GM19099 (cell line): Measurements from ENCODE around the gene XYLT2.

Source experiments
- POLR2A ChIP-seq: IDR thresholded peaks from 3 replicates; pipeline ENCODE4 v1.6.1; 2011; ENCODE audit warnings: low read depth; ENCODE audit not compliant: insufficient read length; ENCODE audit errors: extremely low read depth

XYLT2 gene

GRCh38 chr17:50316016-50316587 is 29.8 kb upstream of the XYLT2 start:
- TF ChIP-seq POLR2A, result no peak

- TF ChIP-seq POLR2A, result no peak
Measured at GRCh38 chr17:50317121-50317520, 28.8 kb upstream of the XYLT2 start.

GRCh38 chr17:50318501-50319285 is 27.2 kb upstream of the XYLT2 start:
- no peak for TF ChIP-seq POLR2A

- no peak for TF ChIP-seq POLR2A
Measured at GRCh38 chr17:50319306-50320004, 26.5 kb upstream of the XYLT2 start.

- no peak for TF ChIP-seq POLR2A
Measured at GRCh38 chr17:50322271-50322670, 23.7 kb upstream of the XYLT2 start.

GRCh38 chr17:50323060-50323459 is 22.9 kb upstream of the XYLT2 start:
- no peak for TF ChIP-seq POLR2A

GRCh38 chr17:50325906-50326305 is 20.0 kb upstream of the XYLT2 start:
- TF ChIP-seq POLR2A, result no peak

GRCh38 chr17:50326831-50327364 is 19.0 kb upstream of the XYLT2 start:
- TF ChIP-seq POLR2A, result no peak

GRCh38 chr17:50328363-50329325 is 17.3 kb upstream of the XYLT2 start:
- TF ChIP-seq POLR2A, result no peak

GRCh38 chr17:50329716-50330115 is 16.2 kb upstream of the XYLT2 start:
- no peak for TF ChIP-seq POLR2A

- no peak for TF ChIP-seq POLR2A
Measured at GRCh38 chr17:50330151-50330775, 15.7 kb upstream of the XYLT2 start.

- no peak for TF ChIP-seq POLR2A
Measured at GRCh38 chr17:50331085-50331791, 14.7 kb upstream of the XYLT2 start.

- TF ChIP-seq POLR2A, result no peak
Measured at GRCh38 chr17:50332196-50332595, 13.7 kb upstream of the XYLT2 start.
